Ishikawa (cell line): ENCODE data around the gene PTPN13.

ENCODE experiments used
- CEBPB ChIP-seq: IDR thresholded peaks from 2 replicates; pipeline ENCODE4 v1.6.1; 2012
- MAX ChIP-seq: IDR thresholded peaks from 2 replicates; pipeline ENCODE4 v1.6.1; 2012
- REST ChIP-seq: IDR thresholded peaks from 2 replicates; pipeline ENCODE4 v1.6.1; 2012; ENCODE audit warnings: low read depth, mild to moderate bottlenecking
- USF1 ChIP-seq: IDR thresholded peaks from 2 replicates; pipeline ENCODE4 v1.6.1; 2012
- YY1 ChIP-seq: IDR thresholded peaks from 2 replicates; pipeline ENCODE4 v1.6.1; 2012; ENCODE audit warnings: low read depth

GRCh38 chr4:86809809-86810208 lies 215.7 kb downstream of the PTPN13 start:
- TF ChIP-seq MAX: no peak
- TF ChIP-seq REST: no peak
- TF ChIP-seq CEBPB: no peak
- TF ChIP-seq USF1: no peak
- TF ChIP-seq YY1: no peak
